ENCODE data around the gene MSMP.

- TF ChIP-seq CTCF (IDR thresholded peaks at IDR 0.05) = no peak
- TF ChIP-seq POLR2A (IDR thresholded peaks at IDR 0.05) = no peak
- peak in 1 of 3 donors; percentile 16 for TF ChIP-seq POLR2AphosphoS5 (IDR thresholded peaks at IDR 0.05)
- TF ChIP-seq EP300 (IDR thresholded peaks at IDR 0.05; ENCODE audit: low read depth) = no peak
Observed at GRCh38 chr9:35726931-35727330, 27.1 kb downstream of the MSMP start.
